ENCODE measurements around the gene SORCS1.

SORCS1 gene

DNA sequence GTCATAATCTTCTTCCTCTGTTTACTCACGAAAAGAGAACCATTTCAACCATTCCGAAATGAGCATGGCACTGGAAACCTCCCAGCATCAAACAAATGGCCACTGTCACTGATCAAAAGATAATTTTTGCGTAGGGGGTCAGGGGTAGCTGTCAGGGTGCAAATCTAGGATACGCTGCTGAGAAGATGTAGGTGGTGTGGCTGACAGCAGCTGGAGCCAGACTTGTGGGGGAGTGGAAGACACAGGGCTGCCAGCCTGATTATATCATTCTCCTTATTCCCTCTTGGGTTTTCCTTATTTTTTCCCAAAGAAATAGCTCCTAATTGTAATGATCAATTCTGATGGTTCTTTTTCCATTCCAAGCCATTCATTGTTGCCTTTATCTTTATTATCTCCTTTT, 266.1 kb downstream of the SORCS1 start:
- H3K36me3 ChIP-seq (replicated peaks; ENCODE audit: insufficient read depth, low read length) = no peaks in the 10 kb centered on the region
- TF ChIP-seq EZH2phosphoT487 (IDR thresholded peaks at IDR 0.05; ENCODE audit: low read length) = no peak
- TF ChIP-seq, protein P1, sequence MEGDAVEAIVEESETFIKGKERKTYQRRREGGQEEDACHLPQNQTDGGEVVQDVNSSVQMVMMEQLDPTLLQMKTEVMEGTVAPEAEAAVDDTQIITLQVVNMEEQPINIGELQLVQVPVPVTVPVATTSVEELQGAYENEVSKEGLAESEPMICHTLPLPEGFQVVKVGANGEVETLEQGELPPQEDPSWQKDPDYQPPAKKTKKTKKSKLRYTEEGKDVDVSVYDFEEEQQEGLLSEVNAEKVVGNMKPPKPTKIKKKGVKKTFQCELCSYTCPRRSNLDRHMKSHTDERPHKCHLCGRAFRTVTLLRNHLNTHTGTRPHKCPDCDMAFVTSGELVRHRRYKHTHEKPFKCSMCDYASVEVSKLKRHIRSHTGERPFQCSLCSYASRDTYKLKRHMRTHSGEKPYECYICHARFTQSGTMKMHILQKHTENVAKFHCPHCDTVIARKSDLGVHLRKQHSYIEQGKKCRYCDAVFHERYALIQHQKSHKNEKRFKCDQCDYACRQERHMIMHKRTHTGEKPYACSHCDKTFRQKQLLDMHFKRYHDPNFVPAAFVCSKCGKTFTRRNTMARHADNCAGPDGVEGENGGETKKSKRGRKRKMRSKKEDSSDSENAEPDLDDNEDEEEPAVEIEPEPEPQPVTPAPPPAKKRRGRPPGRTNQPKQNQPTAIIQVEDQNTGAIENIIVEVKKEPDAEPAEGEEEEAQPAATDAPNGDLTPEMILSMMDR (IDR thresholded peaks at IDR 0.05; ENCODE audit: low read length) = no peak
- H3F3A ChIP-seq (ENCODE audit: insufficient read depth, low read length) = no peaks in the 10 kb centered on the region
- H3K9me3 ChIP-seq (replicated peaks; ENCODE audit: insufficient read depth, low read length) = no peaks in the 10 kb centered on the region
- no peak overlapping the region for H3K9ac ChIP-seq (ENCODE audit: low read length)
- H3K27ac ChIP-seq (ENCODE audit: low read length) = no peak overlapping the region
- H2AFZ ChIP-seq (ENCODE audit: low read length) = no peak overlapping the region
- H3K79me2 ChIP-seq (ENCODE audit: low read length) = no peaks in the 10 kb centered on the region
- no peak overlapping the region for H3K4me3 ChIP-seq (ENCODE audit: low read length)
- no peaks in the 10 kb centered on the region for H3K27me3 ChIP-seq (replicated peaks; ENCODE audit: insufficient read depth, low read length)
- H4K20me1 ChIP-seq (ENCODE audit: insufficient read depth, low read length) = no peaks in the 10 kb centered on the region
- DNase-seq = no peak
- no peaks in the 10 kb centered on the region for H3K4me1 ChIP-seq (ENCODE audit: low read length)
- H3K4me2 ChIP-seq (ENCODE audit: low read depth, low read length) = no peak overlapping the region
- H3K9me2 ChIP-seq (replicated peaks; ENCODE audit: insufficient read depth, low read length) = no peaks in the 10 kb centered on the region

GRCh38 chr10:106897719-106898118, 266.8 kb downstream of the SORCS1 start:
- Histone ChIP-seq H4K20me1 (ENCODE audit: insufficient read depth, low read length) (no peaks in the 10 kb centered on the region), H3K36me3 (replicated peaks; ENCODE audit: insufficient read depth, low read length) (no peaks in the 10 kb centered on the region), H3K79me2 (ENCODE audit: low read length) (no peaks in the 10 kb centered on the region), H3K27me3 (replicated peaks; ENCODE audit: insufficient read depth, low read length) (no peaks in the 10 kb centered on the region), H3K27ac (ENCODE audit: low read length) (no peak overlapping the region), H3K9me3 (replicated peaks; ENCODE audit: insufficient read depth, low read length) (no peaks in the 10 kb centered on the region), H3K4me3 (ENCODE audit: low read length) (no peak overlapping the region), H3K4me1 (ENCODE audit: low read length) (no peaks in the 10 kb centered on the region), H3K9ac (ENCODE audit: low read length) (no peak overlapping the region), H2AFZ (ENCODE audit: low read length) (no peak overlapping the region), H3K4me2 (ENCODE audit: low read depth, low read length) (no peak overlapping the region), H3K9me2 (replicated peaks; ENCODE audit: insufficient read depth, low read length) (no peaks in the 10 kb centered on the region), H3F3A (ENCODE audit: insufficient read depth, low read length) (no peaks in the 10 kb centered on the region)
- no peak for DNase-seq
- no peak for TF ChIP-seq EZH2 (optimal IDR thresholded peaks at IDR 0.05; ENCODE audit: low read depth, low read length)

DNA sequence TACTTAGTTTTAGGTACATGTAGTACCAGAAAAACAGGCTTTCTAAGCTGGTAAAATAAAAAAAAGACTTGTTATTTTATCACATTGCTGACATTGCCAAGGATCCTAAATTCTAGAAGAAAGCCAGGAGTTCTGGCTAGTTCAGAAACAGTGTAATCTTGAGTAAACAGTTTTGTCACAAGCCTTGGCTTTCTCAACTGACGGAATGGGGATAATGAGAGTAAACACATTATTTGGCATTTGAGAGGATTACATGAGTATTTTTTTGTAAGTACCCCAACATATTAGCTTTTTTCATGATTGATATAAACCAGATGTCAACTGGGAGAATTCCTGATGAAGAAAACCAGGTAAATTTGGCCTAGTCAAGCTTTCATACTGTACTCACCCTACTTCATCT, 269.8 kb downstream of the SORCS1 start:
- H3F3A ChIP-seq (ENCODE audit: insufficient read depth, low read length) = no peaks in the 10 kb centered on the region
- no peaks in the 10 kb centered on the region for H4K20me1 ChIP-seq (ENCODE audit: insufficient read depth, low read length)
- no peak overlapping the region for H3K4me3 ChIP-seq (ENCODE audit: low read length)
- TF ChIP-seq EZH2phosphoT487 (IDR thresholded peaks at IDR 0.05; ENCODE audit: low read length) (no peak), EZH2 (optimal IDR thresholded peaks at IDR 0.05; ENCODE audit: low read depth, low read length) (no peak)
- TF ChIP-seq, protein P1 (IDR thresholded peaks at IDR 0.05; ENCODE audit: low read length) = no peak
- H3K79me2 ChIP-seq (ENCODE audit: low read length) = no peaks in the 10 kb centered on the region
- H3K9me3 ChIP-seq (replicated peaks; ENCODE audit: insufficient read depth, low read length) = no peaks in the 10 kb centered on the region
- H3K9me2 ChIP-seq (replicated peaks; ENCODE audit: insufficient read depth, low read length) = no peaks in the 10 kb centered on the region
- H3K4me1 ChIP-seq (ENCODE audit: low read length) = no peaks in the 10 kb centered on the region
- no peak overlapping the region for H3K9ac ChIP-seq (ENCODE audit: low read length)
- H3K27me3 ChIP-seq (replicated peaks; ENCODE audit: insufficient read depth, low read length) = no peaks in the 10 kb centered on the region
- no peak overlapping the region for H2AFZ ChIP-seq (ENCODE audit: low read length)
- no peak overlapping the region for H3K27ac ChIP-seq (ENCODE audit: low read length)
- DNase-seq = no peak
- H3K36me3 ChIP-seq (replicated peaks; ENCODE audit: insufficient read depth, low read length) = no peaks in the 10 kb centered on the region
- no peak overlapping the region for H3K4me2 ChIP-seq (ENCODE audit: low read depth, low read length)

DNA sequence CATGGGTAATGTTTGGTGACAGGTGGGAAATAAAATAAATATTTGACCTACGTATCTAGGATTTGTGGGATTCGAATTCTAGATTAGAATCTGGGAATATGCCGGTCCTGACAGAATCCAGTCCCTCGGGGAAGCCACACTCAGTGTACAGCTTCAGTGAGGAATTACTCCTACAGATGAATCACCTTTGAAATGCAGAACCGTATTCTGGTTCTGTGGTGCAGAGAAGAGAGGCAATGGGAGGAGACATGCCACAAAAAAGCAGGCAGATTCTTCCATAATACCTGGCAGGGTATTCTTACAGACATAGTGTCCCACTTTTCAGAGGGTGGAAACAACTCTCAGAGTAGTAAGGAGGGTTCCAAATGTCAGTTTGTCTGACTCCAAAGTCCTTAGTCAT, 286.9 kb downstream of the SORCS1 start:
- Histone ChIP-seq H4K20me1 (ENCODE audit: insufficient read depth, low read length) (no peaks in the 10 kb centered on the region), H3K36me3 (replicated peaks; ENCODE audit: insufficient read depth, low read length) (no peaks in the 10 kb centered on the region), H3K9me3 (replicated peaks; ENCODE audit: insufficient read depth, low read length) (no peaks in the 10 kb centered on the region), H3K27ac (ENCODE audit: low read length) (no peak overlapping the region), H3K9me2 (replicated peaks; ENCODE audit: insufficient read depth, low read length) (no peaks in the 10 kb centered on the region), H3K27me3 (replicated peaks; ENCODE audit: insufficient read depth, low read length) (no peaks in the 10 kb centered on the region), H3K4me3 (ENCODE audit: low read length) (no peak overlapping the region), H3K4me1 (ENCODE audit: low read length) (peaks cover 20% of the 10 kb centered on the region), H3K79me2 (ENCODE audit: low read length) (no peaks in the 10 kb centered on the region), H3F3A (ENCODE audit: insufficient read depth, low read length) (peaks cover under 1% of the 10 kb centered on the region; the same call in 1 of the 2 replicates), H3K4me2 (ENCODE audit: low read depth, low read length) (no peak overlapping the region), H2AFZ (ENCODE audit: low read length) (no peak overlapping the region), H3K9ac (ENCODE audit: low read length) (no peak overlapping the region)
- TF ChIP-seq EZH2 (optimal IDR thresholded peaks at IDR 0.05; ENCODE audit: low read depth, low read length) (no peak), EZH2phosphoT487 (IDR thresholded peaks at IDR 0.05; ENCODE audit: low read length) (no peak)
- TF ChIP-seq, protein P1 (IDR thresholded peaks at IDR 0.05; ENCODE audit: low read length) = no peak
- no peak for DNase-seq
